IPS-18a (cell line): ENCODE measurements around the gene CYRIA.

Experiments
- H3K27ac ChIP-seq: one replicate; pipeline ENCODE4 v1.5.1; 2013; ENCODE audit warnings: low read length
- H3K27me3 ChIP-seq: one replicate; pipeline ENCODE4 v1.6.1; 2013; ENCODE audit warnings: mild to moderate bottlenecking, low read length; ENCODE audit not compliant: control insufficient read depth, insufficient read depth
- H3K36me3 ChIP-seq: one replicate; pipeline ENCODE4 v1.6.1; 2013; ENCODE audit warnings: low read depth, low read length; ENCODE audit not compliant: control insufficient read depth
- H3K4me1 ChIP-seq: one replicate; pipeline ENCODE4 v1.6.1; 2013; ENCODE audit warnings: low read depth, low read length; ENCODE audit not compliant: control insufficient read depth
- H3K4me3 ChIP-seq: one replicate; pipeline ENCODE4 v1.5.1; 2013; ENCODE audit warnings: low read length
- H3K9ac ChIP-seq: one replicate; pipeline ENCODE4 v1.6.1; 2013; ENCODE audit warnings: mild to moderate bottlenecking, low read length, moderate library complexity
- H3K9me3 ChIP-seq: one replicate; pipeline ENCODE4 v1.6.1; 2013; ENCODE audit warnings: low read depth, low read length; ENCODE audit not compliant: control insufficient read depth

Gene CYRIA

GRCh38 chr2:16635791-16636699 is 29.6 kb downstream of the CYRIA start:
- peaks cover 17% of the 10 kb centered on the region for H3K4me1 ChIP-seq

DNA sequence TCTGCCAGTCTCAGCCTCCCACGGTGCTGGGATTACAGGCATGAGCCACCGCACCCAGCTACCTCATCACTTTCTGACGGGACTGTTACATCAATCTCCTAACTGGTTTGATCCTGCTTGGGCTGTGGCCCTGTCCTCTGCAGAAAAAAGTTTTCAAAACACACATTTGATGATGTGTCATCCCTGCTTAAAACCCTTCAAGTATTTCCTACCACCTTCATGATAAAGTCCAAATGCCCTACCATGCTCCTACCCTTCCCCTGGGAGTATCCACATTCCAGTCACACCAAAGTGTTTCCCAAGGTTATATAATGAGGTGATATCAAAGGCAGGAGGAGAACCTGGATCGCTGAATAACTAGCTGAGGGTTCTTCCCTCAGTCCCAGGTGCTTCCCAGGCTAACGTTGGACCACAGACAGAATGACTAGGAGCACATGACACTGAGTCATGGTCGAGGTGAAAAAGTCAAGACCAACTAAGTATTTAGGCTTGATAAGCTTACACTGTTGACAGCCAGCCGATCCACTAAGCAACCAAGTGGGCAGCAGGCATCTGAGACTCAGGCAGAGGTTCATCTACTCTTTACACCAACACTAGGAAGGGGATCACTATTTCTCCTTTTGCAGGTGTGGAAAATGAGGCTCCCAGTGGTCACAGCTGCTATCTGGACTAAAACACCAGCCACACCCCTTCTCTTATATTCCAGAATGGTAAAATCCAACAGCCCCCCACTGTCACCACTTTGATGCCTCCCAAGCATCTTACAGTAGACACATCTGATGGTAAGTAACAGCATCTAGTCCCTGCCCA is 31.8 kb downstream of the CYRIA start:
- peaks cover 7% of the 10 kb centered on the region for H3K4me1 ChIP-seq
- no peak overlapping the region for H3K27ac ChIP-seq

More at GRCh38 chr2:16635791-16636699, 29.6 kb downstream of the CYRIA start:
- no peak overlapping the region for H3K4me3 ChIP-seq
- no peaks in the 10 kb centered on the region for H3K36me3 ChIP-seq
- H3K9me3 ChIP-seq, result no peaks in the 10 kb centered on the region
- H3K27me3 ChIP-seq, result no peaks in the 10 kb centered on the region
- no peak overlapping the region for H3K27ac ChIP-seq
- H3K9ac ChIP-seq, result no peak overlapping the region

GRCh38 chr2:16632598-16632997 is 33.0 kb downstream of the CYRIA start:
- no peak overlapping the region for H3K4me3 ChIP-seq
- peaks cover 7% of the 10 kb centered on the region for H3K4me1 ChIP-seq
- H3K9ac ChIP-seq, result no peak overlapping the region
- H3K27ac ChIP-seq, result no peak overlapping the region
- no peaks in the 10 kb centered on the region for H3K9me3 ChIP-seq
- no peaks in the 10 kb centered on the region for H3K36me3 ChIP-seq
- H3K27me3 ChIP-seq, result no peaks in the 10 kb centered on the region

More for the DNA sequence above, 31.8 kb downstream of the CYRIA start:
- Histone ChIP-seq H3K27me3 (no peaks in the 10 kb centered on the region), H3K9ac (no peak overlapping the region), H3K4me3 (no peak overlapping the region), H3K9me3 (no peaks in the 10 kb centered on the region), H3K36me3 (no peaks in the 10 kb centered on the region)

GRCh38 chr2:16630463-16630862 is 35.2 kb downstream of the CYRIA start:
- Histone ChIP-seq H3K36me3 (no peaks in the 10 kb centered on the region), H3K27me3 (no peaks in the 10 kb centered on the region), H3K4me3 (no peak overlapping the region), H3K9ac (no peak overlapping the region), H3K27ac (no peak overlapping the region), H3K4me1 (peaks cover 12% of the 10 kb centered on the region), H3K9me3 (no peaks in the 10 kb centered on the region)

- no peaks in the 10 kb centered on the region for H3K9me3 ChIP-seq
- peaks cover 19% of the 10 kb centered on the region for H3K4me1 ChIP-seq
- no peak overlapping the region for H3K27ac ChIP-seq
- H3K36me3 ChIP-seq, result no peaks in the 10 kb centered on the region
- H3K9ac ChIP-seq, result no peak overlapping the region
- no peak overlapping the region for H3K4me3 ChIP-seq
- no peaks in the 10 kb centered on the region for H3K27me3 ChIP-seq
Measured at GRCh38 chr2:16629770-16630169, 35.9 kb downstream of the CYRIA start.

DNA sequence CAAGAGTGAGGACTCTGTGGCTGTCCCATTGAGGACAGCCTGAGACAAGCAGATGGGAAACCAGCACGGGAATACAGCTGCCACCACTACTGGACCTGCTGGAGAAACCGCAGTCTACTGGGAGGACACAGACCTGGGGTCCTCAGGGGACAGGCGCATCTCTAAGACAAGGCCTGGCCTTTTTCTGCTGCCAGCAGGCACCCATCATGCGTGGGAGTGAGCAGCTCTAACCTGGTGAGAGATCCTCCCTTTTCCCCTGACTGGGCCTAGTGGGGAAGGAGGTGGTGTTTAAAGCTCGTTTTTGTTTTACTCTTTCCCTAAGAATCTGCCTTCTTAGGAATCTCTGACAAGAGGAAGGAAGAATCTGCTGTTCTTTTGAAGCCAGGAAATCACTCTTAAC is 36.6 kb downstream of the CYRIA start:
- H3K36me3 ChIP-seq, result no peaks in the 10 kb centered on the region
- peaks cover 23% of the 10 kb centered on the region for H3K4me1 ChIP-seq
- H3K9me3 ChIP-seq, result no peaks in the 10 kb centered on the region
- H3K4me3 ChIP-seq, result no peak overlapping the region
- H3K9ac ChIP-seq, result no peak overlapping the region
- H3K27me3 ChIP-seq, result no peaks in the 10 kb centered on the region
- no peak overlapping the region for H3K27ac ChIP-seq

GRCh38 chr2:16628314-16628713 is 37.3 kb downstream of the CYRIA start:
- no peaks in the 10 kb centered on the region for H3K27me3 ChIP-seq
- H3K27ac ChIP-seq, result no peak overlapping the region
- no peak overlapping the region for H3K9ac ChIP-seq
- no peak overlapping the region for H3K4me3 ChIP-seq
- H3K4me1 ChIP-seq, result peaks cover 23% of the 10 kb centered on the region
- no peaks in the 10 kb centered on the region for H3K9me3 ChIP-seq
- no peaks in the 10 kb centered on the region for H3K36me3 ChIP-seq

DNA sequence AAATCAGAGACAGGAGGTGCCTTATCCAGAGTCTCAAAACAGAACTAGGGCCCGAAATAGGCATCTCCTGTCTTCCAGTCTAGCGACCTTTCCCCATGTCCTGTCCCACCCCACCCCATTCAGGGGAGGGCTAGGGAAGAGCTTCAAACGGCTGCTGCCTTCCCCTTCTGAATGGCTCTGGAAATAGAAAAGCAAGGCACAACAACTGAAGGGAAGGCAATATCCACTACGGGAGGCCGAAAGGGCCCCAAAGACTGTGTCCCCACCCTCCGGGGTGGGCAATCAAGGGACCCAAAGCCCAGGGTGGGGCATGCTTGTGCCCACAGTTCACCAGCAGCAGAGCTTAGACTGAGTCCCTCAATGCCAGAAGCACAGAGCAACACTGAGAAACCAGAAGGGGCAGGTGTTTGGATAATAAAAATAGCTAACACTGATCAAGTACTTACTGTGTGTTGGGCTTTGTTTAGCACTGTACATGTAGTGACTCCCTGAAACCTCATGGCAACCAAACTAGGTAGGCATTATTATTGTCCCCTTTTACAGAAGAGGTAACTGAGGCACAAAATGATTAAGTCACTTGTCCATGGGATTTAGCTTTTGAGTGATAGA is 38.5 kb downstream of the CYRIA start:
- Histone ChIP-seq H3K36me3 (no peaks in the 10 kb centered on the region), H3K4me3 (no peak overlapping the region), H3K9ac (no peak overlapping the region), H3K27me3 (no peaks in the 10 kb centered on the region), H3K4me1 (peaks cover 16% of the 10 kb centered on the region), H3K27ac (no peak overlapping the region), H3K9me3 (no peaks in the 10 kb centered on the region)

- Histone ChIP-seq H3K27ac (no peak overlapping the region), H3K36me3 (no peaks in the 10 kb centered on the region), H3K9ac (no peak overlapping the region), H3K9me3 (no peaks in the 10 kb centered on the region), H3K4me1 (peaks cover 16% of the 10 kb centered on the region), H3K27me3 (no peaks in the 10 kb centered on the region), H3K4me3 (no peak overlapping the region)
Measured at GRCh38 chr2:16626497-16626896, 39.1 kb downstream of the CYRIA start.

DNA sequence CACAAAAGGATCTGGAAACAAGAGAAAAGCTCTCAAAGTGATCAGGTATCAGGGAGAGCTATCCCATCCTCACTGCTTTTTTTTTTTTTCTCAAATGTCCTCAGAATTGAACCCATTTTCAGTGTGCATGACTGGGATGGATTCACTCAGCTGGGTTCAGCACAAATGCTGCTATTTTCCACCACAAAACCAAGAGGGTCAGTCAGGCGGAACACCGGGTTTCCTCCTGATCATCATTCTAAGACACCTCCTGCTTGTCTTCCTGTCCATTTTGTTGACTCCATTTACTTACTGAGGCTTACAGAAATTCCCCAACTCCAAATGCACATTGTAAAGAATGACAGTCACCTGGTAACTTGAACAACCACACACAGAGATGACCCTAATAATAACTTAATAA is 39.9 kb downstream of the CYRIA start:
- Histone ChIP-seq H3K9ac (no peak overlapping the region), H3K27me3 (no peaks in the 10 kb centered on the region), H3K36me3 (no peaks in the 10 kb centered on the region), H3K4me3 (no peak overlapping the region), H3K27ac (no peak overlapping the region), H3K9me3 (no peaks in the 10 kb centered on the region), H3K4me1 (peaks cover 16% of the 10 kb centered on the region)

- no peak overlapping the region for H3K9ac ChIP-seq
- H3K36me3 ChIP-seq, result no peaks in the 10 kb centered on the region
- H3K9me3 ChIP-seq, result no peaks in the 10 kb centered on the region
- no peaks in the 10 kb centered on the region for H3K27me3 ChIP-seq
- peaks cover 16% of the 10 kb centered on the region for H3K4me1 ChIP-seq
- H3K4me3 ChIP-seq, result no peak overlapping the region
- no peak overlapping the region for H3K27ac ChIP-seq
Measured at GRCh38 chr2:16625201-16625729, 40.4 kb downstream of the CYRIA start.
